IMR-90 (cell line): ENCODE data around the gene NOTCH3. TPM values are rescaled to one million over a fixed set of nuclear protein-coding genes. Genes with fewer than 3 reads are reported as not detected.

Source experiments
- ATAC-seq: fragments of 200-7000 bp; cut with Tn5 transposase; 2 replicates; pipeline ENCODE4 v1.9.1; 2020; ENCODE audit warnings: low read depth, mild to moderate bottlenecking, moderate library complexity
- BruUV-seq: library from RNA; stranded (reverse); fragments of 400-500 nt; replicated peaks from 2 replicates; lab custom pipeline; 2021; lab: Mats Ljungman, UMichigan
- CTCF ChIA-PET: fragments of 300-600 bp; formaldehyde crosslinking; extraction: SDS; loops from one replicate; lab custom pipeline; 2021; ENCODE audit warnings: antibody characterized with exemption; lab: Yijun Ruan, JAX
- POLR2A ChIA-PET: fragments of 300-600 bp; sonication (Branson Sonifier 250); formaldehyde crosslinking; loops from one replicate; lab custom pipeline; 2022; ENCODE audit warnings: antibody characterized with exemption; ENCODE audit not compliant: unreplicated experiment; lab: Charles Lee
- DNase-seq: peaks from one replicate; pipeline ENCODE4 v3.0.0; 2013
- H2AFZ ChIP-seq: replicated peaks from 2 replicates; pipeline ENCODE3; 2013; ENCODE audit warnings: low read length, mild to moderate bottlenecking; ENCODE audit not compliant: poor library complexity
- H2AK5ac ChIP-seq: 2 replicates; pipeline ENCODE4 v1.6.1; 2013; ENCODE audit warnings: low read depth, low read length, inconsistent platforms
- H2AK9ac ChIP-seq: replicated peaks from 2 replicates; pipeline ENCODE3; 2013; ENCODE audit warnings: mild to moderate bottlenecking, low read depth, low read length, moderate library complexity; ENCODE audit not compliant: poor library complexity
- H2BK120ac ChIP-seq: 2 replicates; pipeline ENCODE4 v1.6.1; 2013; ENCODE audit warnings: low read depth, low read length, inconsistent platforms
- H2BK15ac ChIP-seq: 3 replicates; pipeline ENCODE4 v1.6.1; 2013; ENCODE audit warnings: low read depth, low read length, inconsistent platforms
- H2BK20ac ChIP-seq: 2 replicates; pipeline ENCODE4 v1.6.1; 2013; ENCODE audit warnings: low read depth, mild to moderate bottlenecking, inconsistent platforms, low read length, moderate library complexity
- H2BK5ac ChIP-seq: 2 replicates; pipeline ENCODE4 v1.6.1; 2013; ENCODE audit warnings: mild to moderate bottlenecking, low read depth, low read length, inconsistent platforms; ENCODE audit not compliant: poor library complexity, severe bottlenecking
- H3K14ac ChIP-seq: replicated peaks from 2 replicates; pipeline ENCODE4 v1.6.1; 2013; ENCODE audit warnings: low read depth, low read length, inconsistent platforms
- H3K18ac ChIP-seq: 2 replicates; pipeline ENCODE4 v1.6.1; 2013; ENCODE audit warnings: low read depth, low read length, control low read depth
- H3K23ac ChIP-seq: 2 replicates; pipeline ENCODE4 v1.6.1; 2013; ENCODE audit warnings: low read depth, low read length, inconsistent platforms
- H3K27ac ChIP-seq: 2 replicates; pipeline ENCODE4 v1.5.1; 2013; ENCODE audit warnings: mild to moderate bottlenecking, control low read depth, low read length; ENCODE audit not compliant: insufficient read depth
- H3K27me3 ChIP-seq: 2 replicates; pipeline ENCODE4 v1.6.1; 2013; ENCODE audit warnings: low read length; ENCODE audit not compliant: control insufficient read depth, insufficient read depth
- H3K36me3 ChIP-seq: 2 replicates; pipeline ENCODE4 v1.6.1; 2013; ENCODE audit warnings: low read length, mixed read lengths; ENCODE audit not compliant: control insufficient read depth, insufficient read depth
- H3K4ac ChIP-seq: 2 replicates; pipeline ENCODE4 v1.6.1; 2013; ENCODE audit warnings: low read depth, low read length, inconsistent platforms
- H3K4me1 ChIP-seq: 2 replicates; pipeline ENCODE4 v1.6.1; 2013; ENCODE audit warnings: low read length, mixed read lengths; ENCODE audit not compliant: control insufficient read depth, insufficient read depth
- H3K4me2 ChIP-seq: 2 replicates; pipeline ENCODE4 v1.6.1; 2013; ENCODE audit warnings: low read depth, mild to moderate bottlenecking, control low read depth, low read length, moderate library complexity
- H3K4me3 ChIP-seq: 2 replicates; pipeline ENCODE4 v1.5.1; 2013; ENCODE audit warnings: low read depth, mild to moderate bottlenecking, control low read depth, low read length, moderate library complexity; ENCODE audit not compliant: insufficient read depth
- H3K56ac ChIP-seq: 2 replicates; pipeline ENCODE4 v1.6.1; 2013; ENCODE audit warnings: low read length, inconsistent platforms; ENCODE audit not compliant: insufficient read depth; ENCODE audit errors: extremely low read depth
- H3K79me1 ChIP-seq, 2 experiments: 2 replicates each; pipeline ENCODE4 v1.6.1; 2013; ENCODE audit warnings: low read length in 2 of 2, inconsistent platforms in 1 of 2, low read depth in 1 of 2
- H3K9ac ChIP-seq: 2 replicates; pipeline ENCODE4 v1.6.1; 2013; ENCODE audit warnings: low read depth, low read length, control low read depth
- H3K9me1 ChIP-seq: 2 replicates; pipeline ENCODE4 v1.6.1; 2013; ENCODE audit warnings: low read length, inconsistent platforms; ENCODE audit not compliant: insufficient read depth
- H3K9me3 ChIP-seq: 2 replicates; pipeline ENCODE4 v1.6.1; 2013; ENCODE audit warnings: low read length; ENCODE audit not compliant: control insufficient read depth, insufficient read depth
- H4K20me1 ChIP-seq: 2 replicates; pipeline ENCODE4 v1.6.1; 2013; ENCODE audit warnings: low read length, inconsistent platforms; ENCODE audit not compliant: insufficient read depth
- H4K5ac ChIP-seq: 2 replicates; pipeline ENCODE4 v1.6.1; 2013; ENCODE audit warnings: mild to moderate bottlenecking, low read depth, low read length, control low read depth
- H4K8ac ChIP-seq, 2 experiments: 2 replicates each; pipeline ENCODE4 v1.6.1; 2013; ENCODE audit warnings: low read depth in 2 of 2, low read length in 2 of 2, control low read depth in 1 of 2, inconsistent platforms in 1 of 2
- H4K91ac ChIP-seq: 2 replicates; pipeline ENCODE4 v1.6.1; 2013; ENCODE audit warnings: low read depth, low read length, inconsistent platforms; ENCODE audit not compliant: insufficient read depth
- BHLHE40 ChIP-seq: fragments of 150-350 bp; IDR thresholded peaks from 2 replicates; pipeline ENCODE4 v1.6.1; 2016; ENCODE audit warnings: mild to moderate bottlenecking, low read depth, low read length
- ELK1 ChIP-seq: fragments of 150-350 bp; IDR thresholded peaks from 2 replicates; pipeline ENCODE4 v1.6.1; 2016; ENCODE audit warnings: low read depth, mild to moderate bottlenecking, low read length, moderate library complexity, borderline replicate concordance
- FOS ChIP-seq: fragments of 150-350 bp; IDR thresholded peaks from 2 replicates; pipeline ENCODE4 v1.6.1; 2016; ENCODE audit warnings: low read depth, low read length
- MAFK ChIP-seq: IDR thresholded peaks from 2 replicates; pipeline ENCODE4 v1.6.1; 2012; ENCODE audit warnings: low read depth, low read length, improper control_type of control experiment
- MAZ ChIP-seq: IDR thresholded peaks from 2 replicates; pipeline ENCODE4 v1.6.1; 2012; ENCODE audit warnings: low read depth, mild to moderate bottlenecking, low read length, improper control_type of control experiment, moderate library complexity, borderline replicate concordance
- MXI1 ChIP-seq: IDR thresholded peaks from 2 replicates; pipeline ENCODE4 v1.6.1; 2012; ENCODE audit warnings: low read depth, mild to moderate bottlenecking, low read length, moderate library complexity, borderline replicate concordance
- NFE2L2 ChIP-seq: fragments of 150-350 bp; IDR thresholded peaks from 2 replicates; pipeline ENCODE4 v1.6.1; 2016; ENCODE audit warnings: low read depth, mild to moderate bottlenecking, low read length
- POLR2A ChIP-seq: IDR thresholded peaks from 2 replicates; pipeline ENCODE4 v1.6.1; 2012; ENCODE audit warnings: mild to moderate bottlenecking, low read depth, low read length
- RAD21 ChIP-seq: IDR thresholded peaks from 2 replicates; pipeline ENCODE4 v1.6.1; 2012; ENCODE audit warnings: low read length, improper control_type of control experiment
- RCOR1 ChIP-seq: IDR thresholded peaks from 2 replicates; pipeline ENCODE4 v1.6.1; 2012; ENCODE audit warnings: mild to moderate bottlenecking, low read length, improper control_type of control experiment; ENCODE audit not compliant: insufficient replicate concordance
- RFX5 ChIP-seq: IDR thresholded peaks from 2 replicates; pipeline ENCODE4 v1.8.0; 2012; ENCODE audit warnings: low read depth, mild to moderate bottlenecking, low read length, moderate library complexity
- SMC3 ChIP-seq: fragments of 150-350 bp; IDR thresholded peaks from 2 replicates; pipeline ENCODE4 v1.6.1; 2016; ENCODE audit warnings: low read depth, mild to moderate bottlenecking, antibody characterized with exemption, low read length, moderate library complexity
- WGBS, 2 experiments: methylation state at CpG; one replicate each; pipeline versions ENCODE4 v1.1.5 to v1.1.7; 2013; ENCODE audit warnings: missing lambda C conversion rate in 2 of 2; ENCODE audit not compliant: insufficient read length in 1 of 2; ENCODE audit errors: extremely low coverage in 2 of 2; 5-methylcytosine and 5-hydroxymethylcytosine counted together
- dilution Hi-C: fragments of 300-500 bp; cut with HindIII; formaldehyde crosslinking; loops from one replicate; pipeline ENCODE4 v1.14.3; 2018; ENCODE audit warnings: low sequenced_read_pairs; ENCODE audit not compliant: unreplicated experiment
- in situ Hi-C: fragments of 300-500 bp; cut with MboI; formaldehyde crosslinking; loops from 3 replicates; pipeline ENCODE4 v1.14.3; 2019; ENCODE audit warnings: low sequenced_read_pairs, inconsistent platforms, mixed read lengths
- intact Hi-C: fragments of 100-400 bp; cut with micrococcal nuclease; formaldehyde crosslinking; loops from 2 replicates; pipeline ENCODE4 v1.10.0; 2022
- polyA plus RNA-seq, 3 experiments: library from polyadenylated mRNA; depleted of rRNA; stranded (reverse); fragments of >200 nt; gene quantifications; 2 replicates each; pipeline ENCODE4 v1.2.3, GENCODE V29; 2012; ENCODE audit warnings: low replicate concordance in 1 of 3
- total RNA-seq: library from RNA; depleted of rRNA; stranded (reverse); fragments of >200 nt; gene quantifications from 2 replicates; pipeline ENCODE4 v1.2.3, GENCODE V29; 2012

Gene NOTCH3
- total and polyA plus RNA-seq, 2 of the 4 experiments (the other 2 are of a cell fraction) = 5.9 to 25.1 TPM

GRCh38 chr19:15213715-15214381 lies 13.1 kb upstream of the NOTCH3 start:
- H3K4me3 ChIP-seq = no peak overlapping the region
- no peak overlapping the region for H2BK15ac ChIP-seq
- no peak for DNase-seq
- no peak overlapping the region for H2BK120ac ChIP-seq
- H3K4ac ChIP-seq = no peak overlapping the region
- peaks cover 4% of the 10 kb centered on the region; the same call in 1 of the 2 replicates for H3K9me1 ChIP-seq
- no peak overlapping the region for H3K4me2 ChIP-seq
- H4K5ac ChIP-seq = no peak overlapping the region
- peak overlapping the region; percentile 33; the same call in 1 of the 2 replicates for H3K23ac ChIP-seq
- no peak overlapping the region; the same call in 1 of the 2 replicates for H2AK5ac ChIP-seq
- WGBS, 2 experiments = 24% methylated on average over 6 of the region's 15 CpGs; no CpG with 5 or more reads in 1 of the 2 experiments
- H3K36me3 ChIP-seq = no peaks in the 10 kb centered on the region
- intact Hi-C loops (no loop called here), in situ Hi-C loops (no loop called here), dilution Hi-C loops (no loop called here)
- no peaks in the 10 kb centered on the region; the same call in 1 of the 2 replicates for H3K4me1 ChIP-seq
- no peak overlapping the region for H3K56ac ChIP-seq
- H3K18ac ChIP-seq = no peak overlapping the region
- H2AFZ ChIP-seq = peak overlapping the region; percentile 56
- H3K9ac ChIP-seq = no peak overlapping the region
- no peaks in the 10 kb centered on the region for H3K9me3 ChIP-seq
- no peak overlapping the region for H2BK20ac ChIP-seq
- H3K79me1 ChIP-seq = peaks cover 0 to 3% of the 10 kb centered on the region in 2 experiments; a peak in 1 of 4 replicates
- peak; percentile 58 for ATAC-seq
- H2BK5ac ChIP-seq = no peak overlapping the region
- CTCF ChIA-PET = no interaction called here
- POLR2A ChIA-PET = no interaction called here
- no peaks in the 10 kb centered on the region for H3K27me3 ChIP-seq
- no peak for TF ChIP-seq NFE2L2
- TF ChIP-seq MXI1 = no peak
- no peak for TF ChIP-seq POLR2A
- TF ChIP-seq ELK1 = no peak
- TF ChIP-seq SMC3 = no peak
- TF ChIP-seq RCOR1 = no peak
- TF ChIP-seq BHLHE40 = no peak
- no peak for TF ChIP-seq RFX5
- TF ChIP-seq MAFK = no peak
- no peak for TF ChIP-seq RAD21
- no peak for TF ChIP-seq FOS
- TF ChIP-seq MAZ = no peak
- no TSS peak for BruUV-seq
- H2AK9ac ChIP-seq = no peak overlapping the region
- H4K20me1 ChIP-seq = no peaks in the 10 kb centered on the region
- no peak overlapping the region for H4K8ac ChIP-seq
- no peak overlapping the region for H4K91ac ChIP-seq
- no peak overlapping the region for H3K27ac ChIP-seq
- no peak overlapping the region for H3K14ac ChIP-seq
